ENCODE results near the gene RASGEF1B. TPM values are rescaled to one million over a fixed set of nuclear protein-coding genes. Genes with fewer than 3 reads are reported as not detected.

The RASGEF1B gene
- total RNA-seq, 1 experiment from 2014 or later: 1.4 TPM

DNA sequence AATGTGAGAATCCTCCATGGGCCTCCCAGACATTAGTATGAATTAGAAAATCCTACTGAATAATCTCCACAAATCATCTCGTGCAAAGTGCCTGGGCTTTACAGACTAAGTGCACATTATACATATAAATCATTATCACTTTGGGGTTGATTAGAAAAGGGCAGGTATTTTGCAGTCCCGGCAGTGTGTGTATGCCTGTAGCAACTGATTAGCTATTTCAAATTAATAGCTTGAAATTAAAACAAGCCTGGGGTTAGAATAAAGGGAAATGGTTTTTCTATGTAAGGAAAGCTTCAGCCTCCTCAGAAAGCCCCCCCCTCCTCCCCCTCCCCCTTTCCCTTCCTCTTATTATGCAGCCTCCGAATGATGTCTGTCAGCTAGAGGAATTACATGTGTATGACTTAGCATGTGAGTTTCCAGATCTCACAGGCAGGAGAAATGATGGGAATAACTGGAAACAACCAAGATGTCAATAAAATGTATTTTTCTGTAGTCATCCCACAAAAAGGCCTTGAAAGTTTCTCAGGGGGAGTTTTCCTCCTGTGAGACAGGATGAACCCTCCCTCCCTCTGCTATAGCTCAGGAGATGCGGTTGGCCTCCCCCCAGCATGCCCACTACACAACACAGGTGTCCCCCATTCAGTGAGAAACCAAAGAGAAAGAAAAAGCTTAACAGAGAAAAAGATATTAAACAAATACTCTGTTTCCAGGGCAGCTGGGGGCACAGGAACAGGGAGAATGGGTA lies 41.2 kb upstream of the RASGEF1B start:
- Histone ChIP-seq H3K27ac (ENCODE audit: low read length) (no peak overlapping the region), H3K4me1 (ENCODE audit: insufficient read depth, low read length) (no peaks in the 10 kb centered on the region), H3K9me2 (replicated peaks; ENCODE audit: low read length) (no peaks in the 10 kb centered on the region), H4K20me1 (ENCODE audit: low read length) (no peaks in the 10 kb centered on the region), H3K9me3 (ENCODE audit: low read length) (no peaks in the 10 kb centered on the region), H3K79me2 (ENCODE audit: low read length) (no peaks in the 10 kb centered on the region), H3K9ac (ENCODE audit: low read length) (no peak overlapping the region), H3K36me3 (ENCODE audit: low read depth, low read length) (no peaks in the 10 kb centered on the region), H3K4me3 (ENCODE audit: low read length) (no peak overlapping the region), H3K27me3 (ENCODE audit: low read length) (peaks cover 13% of the 10 kb centered on the region; the same call in 1 of the 2 replicates), H2AFZ (ENCODE audit: low read length) (no peak overlapping the region), H3K4me2 (ENCODE audit: low read length) (no peak overlapping the region), H3F3A (ENCODE audit: low read length, unreplicated experiment) (no peaks in the 10 kb centered on the region)
- DNase-seq: no peak
- no peak for TF ChIP-seq EZH2phosphoT487 (IDR thresholded peaks at IDR 0.05; ENCODE audit: borderline replicate concordance, low read length)
- no peak for TF ChIP-seq EZH2 (IDR thresholded peaks at IDR 0.05; ENCODE audit: low read length, unreplicated experiment)
- TF ChIP-seq, protein P1, sequence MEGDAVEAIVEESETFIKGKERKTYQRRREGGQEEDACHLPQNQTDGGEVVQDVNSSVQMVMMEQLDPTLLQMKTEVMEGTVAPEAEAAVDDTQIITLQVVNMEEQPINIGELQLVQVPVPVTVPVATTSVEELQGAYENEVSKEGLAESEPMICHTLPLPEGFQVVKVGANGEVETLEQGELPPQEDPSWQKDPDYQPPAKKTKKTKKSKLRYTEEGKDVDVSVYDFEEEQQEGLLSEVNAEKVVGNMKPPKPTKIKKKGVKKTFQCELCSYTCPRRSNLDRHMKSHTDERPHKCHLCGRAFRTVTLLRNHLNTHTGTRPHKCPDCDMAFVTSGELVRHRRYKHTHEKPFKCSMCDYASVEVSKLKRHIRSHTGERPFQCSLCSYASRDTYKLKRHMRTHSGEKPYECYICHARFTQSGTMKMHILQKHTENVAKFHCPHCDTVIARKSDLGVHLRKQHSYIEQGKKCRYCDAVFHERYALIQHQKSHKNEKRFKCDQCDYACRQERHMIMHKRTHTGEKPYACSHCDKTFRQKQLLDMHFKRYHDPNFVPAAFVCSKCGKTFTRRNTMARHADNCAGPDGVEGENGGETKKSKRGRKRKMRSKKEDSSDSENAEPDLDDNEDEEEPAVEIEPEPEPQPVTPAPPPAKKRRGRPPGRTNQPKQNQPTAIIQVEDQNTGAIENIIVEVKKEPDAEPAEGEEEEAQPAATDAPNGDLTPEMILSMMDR (conservative IDR thresholded peaks at IDR 0.05; ENCODE audit: low read depth, low read length): no peak
- intact Hi-C loops (cut with micrococcal nuclease): no loop called here
- ChIA-PET POLR2A (ENCODE audit: unreplicated experiment) (no interaction called here), CTCF (no interaction called here)
- no TSS peak for BruUV-seq (replicated peaks)
- ATAC-seq: no peak

GRCh38 chr4:81512001-81512756 lies 40.5 kb upstream of the RASGEF1B start:
- no peak overlapping the region for H2AFZ ChIP-seq (ENCODE audit: low read length)
- no peaks in the 10 kb centered on the region for H3K9me3 ChIP-seq (ENCODE audit: low read length)
- intact Hi-C loops (cut with micrococcal nuclease): no loop called here
- DNase-seq (no peak), ATAC-seq (no peak)
- H3K36me3 ChIP-seq (ENCODE audit: low read depth, low read length): no peaks in the 10 kb centered on the region
- H3K4me2 ChIP-seq (ENCODE audit: low read length): no peak overlapping the region
- peaks cover 13% of the 10 kb centered on the region; the same call in 1 of the 2 replicates for H3K27me3 ChIP-seq (ENCODE audit: low read length)
- no peak overlapping the region for H3K4me3 ChIP-seq (ENCODE audit: low read length)
- CTCF ChIA-PET: no interaction called here
- no peaks in the 10 kb centered on the region for H3K4me1 ChIP-seq (ENCODE audit: insufficient read depth, low read length)
- H3K9me2 ChIP-seq (replicated peaks; ENCODE audit: low read length): no peaks in the 10 kb centered on the region
- TF ChIP-seq EZH2 (IDR thresholded peaks at IDR 0.05; ENCODE audit: low read length, unreplicated experiment) (no peak), EZH2phosphoT487 (IDR thresholded peaks at IDR 0.05; ENCODE audit: borderline replicate concordance, low read length) (no peak)
- TF ChIP-seq, protein P1 (conservative IDR thresholded peaks at IDR 0.05; ENCODE audit: low read depth, low read length): no peak
- POLR2A ChIA-PET (ENCODE audit: unreplicated experiment): no interaction called here
- H4K20me1 ChIP-seq (ENCODE audit: low read length): no peaks in the 10 kb centered on the region
- no TSS peak for BruUV-seq (replicated peaks)
- no peak overlapping the region for H3K27ac ChIP-seq (ENCODE audit: low read length)
- no peaks in the 10 kb centered on the region for H3F3A ChIP-seq (ENCODE audit: low read length, unreplicated experiment)
- no peak overlapping the region for H3K9ac ChIP-seq (ENCODE audit: low read length)
- H3K79me2 ChIP-seq (ENCODE audit: low read length): no peaks in the 10 kb centered on the region

All from PC-3 (cell line).